Subcutaneous preadipocyte (primary cell): ENCODE results near the gene DPPA2. TPM values are rescaled to one million over a fixed set of nuclear protein-coding genes. Genes with fewer than 3 reads are reported as not detected.

ENCODE experiments used
- small RNA-seq: library from RNA; depleted of rRNA; stranded (forward); fragments of <200 nt; gene quantifications from one replicate; pipeline ENCODE3, GENCODE V24; 2012
- total RNA-seq: library from RNA; depleted of rRNA; stranded (reverse); fragments of >200 nt; gene quantifications from 2 replicates; pipeline ENCODE4 v1.2.3, GENCODE V29; 2012

The DPPA2 gene
- not detected in 2 replicates for total RNA-seq

GRCh38 chr3:109316162-109316730, at the start of gene DPPA2:
Gene DPPA2 (minus strand): TSS chr3:109316517. CDS start chr3:109314542, 1,975 bp downstream.

GRCh38 chr3:109337393-109337792, 21.1 kb upstream of the DPPA2 start, which contains the start of gene DPPA4:
Gene DPPA4 (minus strand): TSS chr3:109337546. CDS start chr3:109337517, 29 bp downstream.

Small RNA genes within 50 kb of the gene (small RNA-seq; reads per million reads assigned to genes)
- gene AC124945.1 (not detected), gene RF00017 (not detected)

Other genes starting within 250 kb of the DPPA2 start
- not detected in 2 replicates for gene MORC1, start 198.4 kb downstream of the DPPA2 start, total RNA-seq
- gene C3orf85, start 179.8 kb downstream of the DPPA2 start, total RNA-seq: not detected in 2 replicates
- not detected in 2 replicates for gene DPPA4, start 21.0 kb upstream of the DPPA2 start, total RNA-seq